ENCODE measurements around the gene RPL31.

The RPL31 gene

DNA sequence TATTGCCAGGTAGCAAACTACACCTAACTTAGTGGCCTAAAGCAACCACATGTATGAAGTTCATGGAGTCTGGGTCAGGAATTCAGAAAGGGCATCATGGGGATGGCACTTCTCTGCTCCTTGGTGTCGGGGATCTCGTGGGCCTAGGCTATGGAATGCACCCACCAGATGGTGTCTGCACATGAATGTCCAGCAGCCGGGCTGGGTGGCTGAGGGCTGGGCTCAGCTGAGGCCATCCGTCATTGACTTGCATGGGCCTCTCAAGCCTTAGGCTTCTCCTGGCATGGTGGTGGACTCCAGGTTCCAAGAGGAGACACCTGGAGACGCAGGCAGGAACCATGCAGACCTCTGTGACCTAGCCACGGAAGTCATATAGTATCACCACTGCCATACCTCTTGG lies 26.0 kb upstream of the RPL31 start:
- no peak for DNase-seq

DNA sequence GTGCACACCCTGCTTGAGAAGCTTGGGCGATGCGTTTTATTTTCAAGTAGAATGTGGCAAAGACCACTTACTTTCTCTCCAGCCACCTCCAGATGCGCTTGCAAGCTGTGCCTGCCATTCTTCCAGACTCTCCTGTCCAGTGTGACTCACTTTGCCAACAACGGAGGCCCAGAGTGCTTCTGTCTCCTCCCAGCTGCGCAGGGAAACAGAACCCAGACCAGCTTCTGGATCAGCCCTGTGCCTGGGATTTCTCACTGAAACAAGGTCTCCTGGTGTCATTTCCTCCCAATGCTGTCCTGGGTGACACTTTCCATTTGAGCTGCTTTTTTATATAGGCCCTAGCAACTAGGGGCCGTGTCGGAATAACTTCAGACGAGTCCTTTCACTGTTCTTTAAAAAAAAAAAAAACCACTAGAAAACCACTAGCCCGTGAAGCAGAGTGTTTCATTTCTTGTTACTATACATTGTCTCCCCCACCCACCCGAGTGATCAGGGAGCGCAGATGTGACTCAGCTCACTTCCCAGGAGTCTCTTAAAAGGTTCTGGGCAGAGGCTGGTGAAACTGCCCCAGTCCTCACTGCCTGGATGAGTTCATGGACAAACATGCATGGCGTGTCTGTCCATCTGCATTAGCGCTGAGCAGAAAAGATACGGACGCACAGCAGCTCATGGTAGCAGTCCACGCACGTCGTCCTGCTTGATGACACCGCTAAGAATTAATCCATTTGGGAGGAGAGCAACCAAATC lies 25.3 kb upstream of the RPL31 start:
- no peak for DNase-seq

DNA sequence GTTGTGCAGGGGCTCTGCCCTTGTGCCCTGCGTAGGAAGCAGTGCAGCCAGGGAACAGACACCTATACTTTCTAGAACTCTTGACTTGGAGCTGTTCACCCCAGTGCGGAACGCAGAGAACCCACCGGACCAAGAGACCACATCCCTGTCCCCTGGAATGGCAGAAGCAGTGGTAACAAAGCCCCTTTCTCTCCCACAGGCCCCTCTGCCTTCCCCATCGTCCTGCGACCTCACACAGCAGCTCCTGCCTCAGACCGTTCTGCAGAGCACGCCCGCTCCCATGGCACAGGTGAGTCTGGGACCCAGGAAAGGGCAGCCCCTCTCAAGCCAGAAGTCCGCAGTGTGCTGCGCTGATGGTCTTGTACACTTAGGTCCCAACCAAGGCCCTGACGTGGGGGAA lies 24.6 kb upstream of the RPL31 start:
- no peak for DNase-seq

DNA sequence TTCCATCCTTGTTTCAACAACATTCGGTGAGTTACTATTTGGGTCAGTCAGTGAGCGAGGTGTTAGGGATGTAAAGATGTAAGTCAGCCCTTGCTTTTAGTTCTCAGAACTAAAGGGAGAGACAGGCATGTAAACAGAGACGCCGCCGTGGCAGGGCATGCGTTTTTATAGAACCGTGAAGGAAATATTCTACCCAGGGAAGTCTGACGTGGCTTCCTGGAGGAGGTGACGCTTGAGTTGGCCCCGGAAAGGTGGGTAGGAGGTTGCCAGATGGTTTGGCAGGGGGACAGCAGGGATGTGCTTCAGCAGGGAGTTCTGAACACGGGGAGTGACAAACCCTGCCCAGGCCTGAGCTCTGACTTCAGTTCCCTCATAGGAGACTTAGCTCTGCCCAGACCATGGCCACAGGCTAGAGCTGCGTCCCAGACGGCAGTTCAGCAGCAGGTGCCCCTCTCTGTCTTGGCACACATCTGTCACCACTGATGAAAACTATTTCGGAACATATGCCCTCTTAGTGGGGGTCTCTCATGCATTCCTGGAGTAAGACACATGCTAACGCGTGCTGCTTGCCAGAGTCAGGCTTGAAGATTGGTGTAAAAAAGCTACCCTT lies 23.4 kb upstream of the RPL31 start:
- no peak for DNase-seq

DNA sequence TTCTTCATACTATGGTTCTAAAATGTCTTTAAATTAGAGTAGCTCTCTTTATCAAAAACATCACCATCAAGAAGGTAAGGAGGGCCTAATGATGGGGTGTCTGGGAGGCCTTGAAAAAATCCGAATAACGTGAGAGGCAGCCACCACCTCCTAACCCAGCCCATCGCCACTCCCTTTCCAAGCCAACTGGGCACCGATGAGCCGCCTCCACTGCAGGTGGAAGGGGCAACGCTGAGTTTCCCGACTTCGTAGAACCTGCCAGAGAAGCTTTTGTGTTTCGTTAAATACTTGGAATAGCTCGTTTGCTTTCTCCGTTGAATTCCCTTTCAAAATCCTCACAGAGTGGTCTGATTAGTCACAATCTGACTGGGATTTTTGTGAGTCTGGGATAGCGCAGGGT lies 22.0 kb upstream of the RPL31 start:
- DNase-seq = no peak

DNA sequence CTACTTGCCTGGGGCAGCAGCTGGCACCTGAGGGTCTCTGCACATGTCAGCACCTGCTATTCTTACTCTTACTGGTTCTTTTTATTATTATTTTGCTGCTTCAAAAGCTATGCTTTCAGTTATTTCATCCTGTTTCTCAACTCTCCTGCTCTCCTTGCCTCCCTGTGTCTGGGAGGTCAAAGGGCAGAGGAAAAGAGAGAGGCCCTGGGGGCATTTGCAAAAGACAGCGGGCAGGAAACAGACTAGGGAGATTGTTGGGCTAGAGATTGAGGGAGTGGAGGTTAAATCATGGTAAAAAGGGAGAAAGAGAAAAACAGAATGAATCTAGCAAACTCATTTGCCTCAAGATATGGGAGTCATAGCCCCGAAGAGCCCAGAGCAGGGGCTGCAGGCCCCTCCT lies 21.1 kb upstream of the RPL31 start:
- DNase-seq = no peak

DNA sequence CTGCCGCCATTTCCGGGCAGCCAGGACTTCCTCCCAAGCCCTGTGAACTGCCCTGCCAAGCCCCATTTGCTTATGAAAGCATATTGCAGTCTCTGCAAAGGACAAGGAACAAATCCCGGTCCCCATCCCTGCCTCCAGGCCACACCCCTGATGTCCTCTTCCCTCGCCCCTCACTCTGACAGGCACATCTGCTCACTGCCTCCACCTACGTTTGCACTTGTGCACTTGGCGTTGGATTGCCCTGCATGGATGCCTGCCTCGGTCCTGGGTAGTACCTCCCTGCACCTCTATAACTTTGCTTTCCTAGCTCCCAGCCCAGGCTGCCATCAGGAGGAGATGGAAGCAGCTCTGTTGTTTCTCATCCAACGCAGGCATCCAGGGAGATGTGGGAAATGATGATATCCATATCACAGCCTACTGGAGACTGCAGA lies 19.6 kb upstream of the RPL31 start:
- DNase-seq = no peak

DNA sequence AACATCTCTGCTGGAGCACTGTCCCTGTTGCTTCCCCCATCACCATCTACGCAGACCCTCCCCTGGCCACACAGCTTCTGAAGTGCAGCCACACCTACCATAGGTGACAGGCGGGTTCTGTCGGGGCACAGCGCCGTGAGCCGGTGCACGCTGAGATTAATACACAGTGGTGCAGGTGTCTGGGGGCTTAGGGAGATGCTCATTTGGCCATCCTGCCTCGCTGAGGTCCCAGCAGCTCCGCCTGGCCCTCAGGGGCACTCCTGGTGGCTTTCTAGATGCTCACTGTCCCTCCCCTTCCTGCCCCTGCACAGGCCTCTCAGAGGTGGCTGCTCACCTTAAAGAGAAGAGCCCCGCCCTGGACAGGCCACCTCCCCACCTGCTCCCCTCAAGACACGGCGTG lies 18.9 kb upstream of the RPL31 start:
- no peak for DNase-seq

DNA sequence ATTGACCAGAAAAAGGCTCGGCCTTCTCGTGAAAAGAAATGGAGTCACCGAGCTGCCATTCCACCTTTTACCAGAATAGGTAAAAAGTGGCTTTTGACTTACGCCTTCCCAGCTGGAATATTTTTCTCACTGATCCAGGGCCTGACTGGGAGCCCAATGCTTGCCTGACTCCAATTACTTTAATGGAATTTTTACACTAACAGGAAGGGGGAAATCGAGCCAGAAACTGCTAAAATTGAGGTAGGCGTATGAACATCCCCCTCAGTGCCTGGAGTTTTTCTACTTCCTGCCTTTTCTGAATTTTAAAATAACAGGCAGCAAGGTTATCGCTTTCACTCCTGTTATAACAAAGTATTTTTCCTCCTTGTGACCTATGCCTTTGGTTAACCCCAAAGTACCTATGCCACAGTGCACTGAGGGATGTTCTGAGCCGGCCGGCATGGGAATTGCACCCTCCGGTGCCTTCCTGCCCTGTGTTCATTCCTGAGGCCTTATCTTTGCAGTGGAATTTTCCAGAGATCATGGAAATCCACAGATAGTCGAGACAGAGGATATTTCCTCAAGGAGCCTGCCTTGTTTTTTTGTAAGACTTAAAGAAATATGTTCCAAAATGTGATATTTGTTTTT lies 18.3 kb upstream of the RPL31 start:
- no peak for DNase-seq

DNA sequence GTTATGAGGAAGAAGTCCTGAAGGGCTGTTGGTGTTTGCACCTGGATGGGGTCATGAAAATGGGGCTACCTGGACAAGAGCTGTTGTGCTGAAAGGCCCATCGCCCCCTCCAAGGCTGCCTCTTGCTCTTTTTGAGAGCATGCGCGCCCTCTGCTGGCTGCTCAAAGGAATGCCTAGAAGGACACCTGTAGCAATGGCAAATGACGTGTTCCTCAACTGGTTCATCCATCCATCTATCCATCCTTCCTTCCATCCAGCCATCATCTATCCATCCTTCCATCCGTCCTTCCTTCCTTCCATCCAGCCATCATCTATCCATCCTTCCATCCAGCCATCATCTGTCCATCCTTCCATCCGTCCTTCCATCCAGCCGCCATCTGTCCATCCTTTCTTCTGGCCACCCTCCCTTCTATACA lies 17.2 kb upstream of the RPL31 start:
- peak; percentile 80 for DNase-seq

DNA sequence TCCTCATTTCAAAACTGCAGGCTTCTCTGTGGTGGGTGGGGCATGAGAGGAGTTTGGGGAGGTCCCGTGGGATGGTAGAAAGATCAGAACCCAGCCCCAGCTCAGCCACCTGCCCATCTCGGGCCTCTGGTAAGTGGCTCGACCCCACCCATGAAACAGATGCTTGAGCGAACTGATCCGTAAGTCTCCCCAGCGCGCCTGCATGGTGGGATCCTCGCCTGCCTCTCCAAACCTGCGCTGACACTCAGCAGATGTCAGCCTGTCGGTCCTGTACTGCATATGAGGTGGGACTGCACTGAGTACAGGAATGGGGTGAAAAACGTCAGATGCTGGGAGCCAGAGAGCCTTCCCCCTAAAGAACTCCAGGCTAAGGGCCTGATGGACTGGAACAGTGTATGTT lies 15.9 kb upstream of the RPL31 start:
- no peak for DNase-seq

DNA sequence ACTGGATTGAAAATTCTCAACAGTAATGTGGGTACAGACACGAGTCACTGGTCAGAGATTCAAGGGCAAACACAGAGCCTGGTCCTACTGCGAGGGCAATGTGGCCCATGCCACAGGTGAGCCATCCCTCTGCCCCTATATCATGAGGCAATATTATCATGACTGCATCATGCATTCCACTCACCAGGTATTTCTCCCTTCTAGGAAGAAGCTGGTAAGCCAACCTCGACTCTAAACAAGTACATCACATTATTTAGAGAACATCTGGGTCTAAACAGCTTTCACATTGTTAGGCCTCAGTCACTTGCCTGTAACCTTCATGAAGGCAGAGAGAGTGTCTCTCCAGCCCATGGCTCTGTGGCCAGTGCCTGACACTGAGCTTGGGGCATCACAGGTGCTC lies 14.6 kb upstream of the RPL31 start:
- no peak for DNase-seq

DNA sequence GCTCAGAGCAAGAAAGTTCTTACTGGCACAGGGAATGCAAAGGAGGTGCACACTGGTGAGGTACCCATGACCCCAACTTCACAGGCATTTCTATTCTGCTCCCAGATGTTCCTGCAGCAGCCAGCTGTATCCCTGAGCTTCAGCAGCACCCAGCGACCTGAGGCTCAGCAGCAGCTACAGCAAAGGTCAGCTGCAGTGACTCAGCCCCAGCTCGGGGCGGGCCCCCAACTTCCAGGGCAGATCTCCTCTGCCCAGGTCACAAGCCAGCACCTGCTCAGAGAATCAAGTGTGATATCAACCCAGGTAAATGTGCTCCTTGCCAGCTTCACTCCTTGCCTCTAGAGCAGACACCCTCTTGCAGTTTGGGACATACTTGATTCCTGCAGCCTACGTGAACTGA lies 14.1 kb upstream of the RPL31 start:
- DNase-seq = no peak

DNA sequence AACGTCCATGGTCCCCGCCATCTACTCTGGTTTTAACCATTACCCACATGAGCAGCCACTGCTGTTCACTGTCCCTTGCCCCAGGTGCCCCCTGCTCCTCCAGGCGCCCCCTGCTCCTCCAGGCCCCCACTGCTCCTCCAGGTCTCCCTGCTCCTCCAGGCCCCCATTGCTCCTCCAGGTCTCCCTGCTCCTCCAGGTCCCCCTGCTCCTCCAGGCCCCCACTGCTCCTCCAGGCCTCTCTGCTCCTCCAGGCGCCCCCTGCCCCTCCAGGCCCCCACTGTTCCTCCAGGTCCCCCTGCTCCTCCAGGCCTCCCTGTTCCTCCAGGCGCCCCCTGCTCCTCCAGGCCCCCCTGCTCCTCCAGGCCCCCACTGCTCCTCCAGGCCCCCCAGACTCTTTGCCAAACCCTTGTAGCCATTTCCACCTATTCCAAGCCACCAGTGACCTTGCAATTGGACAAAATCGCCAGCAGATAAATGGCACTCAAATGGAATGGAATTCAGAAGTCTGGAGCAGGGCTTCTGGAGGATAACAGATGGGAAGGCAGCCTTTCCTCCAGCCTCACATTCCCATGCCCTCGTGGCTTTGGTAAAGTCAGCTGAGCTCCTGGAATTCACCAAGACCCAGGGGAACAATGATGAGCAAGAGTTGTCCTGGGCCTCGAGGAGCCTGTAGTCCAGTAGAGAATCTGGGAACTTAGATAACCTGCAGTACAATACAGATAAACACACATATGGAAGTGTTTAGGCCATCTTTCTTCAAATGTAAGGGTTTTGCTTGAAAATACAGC lies 13.3 kb upstream of the RPL31 start:
- no peak for DNase-seq

DNA sequence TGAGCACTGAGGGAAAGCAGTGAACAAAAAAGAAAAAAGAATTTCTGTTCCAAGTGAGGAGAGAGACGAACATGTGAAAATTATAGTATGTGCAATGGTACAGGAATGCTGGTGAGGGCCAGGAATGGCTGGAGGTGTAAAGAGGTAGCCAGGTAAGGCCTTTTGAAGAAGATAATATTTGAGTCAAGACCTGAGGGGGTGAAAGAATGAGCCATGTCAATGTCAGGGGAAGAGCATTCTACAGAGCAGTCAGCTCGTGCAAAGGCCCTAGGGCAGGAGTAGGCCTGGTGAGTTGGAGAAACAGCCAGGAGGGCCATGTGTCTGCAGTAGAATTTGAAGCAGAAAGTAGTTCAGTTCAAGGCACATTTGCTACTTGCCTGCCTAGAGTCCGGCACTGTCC lies 12.4 kb upstream of the RPL31 start:
- no peak for DNase-seq

DNA sequence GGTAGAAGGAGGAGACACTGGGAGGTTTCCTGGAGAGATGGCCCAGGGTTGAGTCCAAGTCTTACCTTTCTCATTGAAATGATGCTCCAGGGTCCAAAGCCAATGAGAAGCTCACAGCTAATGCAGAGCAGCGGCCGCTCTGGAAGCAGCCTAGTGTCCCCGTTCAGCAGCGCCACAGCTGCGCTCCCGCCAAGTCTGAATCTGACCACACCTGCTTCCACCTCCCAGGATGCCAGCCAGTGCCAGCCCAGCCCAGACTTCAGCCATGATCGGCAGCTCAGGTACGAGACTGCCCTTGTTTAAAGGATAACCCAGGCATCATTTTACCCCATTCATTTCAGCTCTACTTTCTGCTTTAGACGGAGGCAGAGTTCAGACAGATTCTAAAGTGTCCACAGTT lies 11.9 kb upstream of the RPL31 start:
- DNase-seq = no peak

DNA sequence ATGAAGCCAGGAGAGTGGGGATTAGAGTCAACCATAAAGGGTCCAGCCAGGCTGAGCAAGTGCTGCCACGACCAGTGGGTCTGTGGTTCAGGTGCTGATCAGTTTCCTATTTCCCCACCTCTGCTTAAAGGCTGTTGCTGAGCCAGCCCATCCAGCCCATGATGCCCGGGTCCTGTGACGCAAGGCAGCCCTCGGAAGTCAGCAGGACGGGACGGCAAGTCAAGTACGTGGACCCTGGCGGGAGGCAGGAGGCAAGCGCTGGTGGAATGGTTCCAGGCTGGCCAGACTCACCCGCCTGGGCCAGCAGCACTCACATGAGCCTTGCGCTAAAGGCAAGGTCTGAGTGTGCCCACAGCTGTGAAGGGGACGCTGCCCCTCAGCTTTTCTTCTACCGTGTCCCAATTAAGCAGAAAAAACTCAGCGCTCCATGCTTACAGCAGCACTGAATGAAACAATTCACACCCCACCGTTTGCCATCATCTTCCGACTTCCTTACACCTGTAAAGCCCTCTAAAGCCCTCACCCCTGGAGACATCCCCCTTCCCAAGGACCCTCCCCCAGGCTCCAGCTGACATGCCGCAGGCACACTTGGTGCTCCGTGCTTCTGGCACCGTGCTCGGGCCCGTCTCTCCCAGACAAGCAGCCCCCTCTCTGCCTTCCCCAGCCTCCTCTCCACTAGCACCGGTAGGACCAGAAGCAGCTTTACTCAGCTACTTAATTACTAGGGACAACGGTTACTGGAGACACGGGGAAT lies 11.3 kb upstream of the RPL31 start:
- DNase-seq = no peak

DNA sequence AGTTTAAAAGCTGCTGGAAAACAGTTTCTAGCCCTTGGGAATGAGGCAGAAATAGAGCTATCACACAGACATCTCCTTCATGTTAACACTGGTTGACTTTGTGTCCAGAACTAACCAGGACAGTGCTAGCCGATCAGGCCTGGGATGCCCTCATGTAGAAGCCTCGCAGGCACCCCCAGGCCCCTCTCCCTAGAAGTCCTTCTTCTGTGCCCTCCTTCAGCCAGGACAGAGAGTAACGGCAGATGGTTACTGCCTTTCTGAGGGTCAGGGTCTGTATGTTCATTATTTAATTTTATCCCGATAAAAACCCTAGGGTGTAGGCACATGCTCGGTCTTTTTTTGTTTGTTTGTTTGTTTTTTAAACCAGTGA lies 10.7 kb upstream of the RPL31 start:
- DNase-seq = no peak

DNA sequence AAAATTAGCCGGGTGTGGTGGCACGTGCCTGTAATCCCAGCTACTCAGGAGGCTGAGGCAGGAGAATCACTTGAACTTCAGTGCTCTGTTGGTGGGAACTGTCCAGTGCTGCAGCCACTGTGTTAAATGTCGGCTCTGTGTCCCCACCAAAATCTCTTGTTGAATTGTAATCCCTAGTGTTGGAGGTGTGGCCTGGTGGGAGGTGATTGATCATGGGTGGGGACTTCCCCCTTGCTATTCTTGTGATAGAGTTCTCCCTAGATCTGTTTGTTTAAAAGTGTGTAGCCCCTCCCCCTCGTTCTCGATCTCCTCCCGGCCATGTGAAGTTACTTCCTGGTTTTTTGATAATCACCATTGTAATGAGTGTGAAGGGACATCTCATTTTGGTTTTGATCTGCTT lies 9.8 kb upstream of the RPL31 start:
- no peak for DNase-seq

DNA sequence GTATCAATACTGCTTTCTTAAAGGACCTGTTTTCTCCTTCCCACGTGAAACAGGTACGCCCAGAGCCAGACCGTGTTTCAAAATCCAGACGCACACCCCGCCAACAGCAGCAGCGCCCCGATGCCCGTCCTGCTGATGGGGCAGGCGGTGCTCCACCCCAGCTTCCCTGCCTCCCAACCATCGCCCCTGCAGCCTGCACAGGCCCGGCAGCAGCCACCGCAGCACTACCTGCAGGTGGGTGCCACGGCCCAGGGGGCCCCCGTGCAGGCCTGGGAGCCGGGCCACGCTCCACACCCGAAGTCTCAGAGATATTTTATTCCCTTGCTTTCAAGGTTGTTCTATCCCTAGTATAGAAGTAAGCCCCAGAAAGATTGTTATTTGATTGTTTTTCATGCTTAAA lies 8.8 kb upstream of the RPL31 start:
- no peak for DNase-seq

DNA sequence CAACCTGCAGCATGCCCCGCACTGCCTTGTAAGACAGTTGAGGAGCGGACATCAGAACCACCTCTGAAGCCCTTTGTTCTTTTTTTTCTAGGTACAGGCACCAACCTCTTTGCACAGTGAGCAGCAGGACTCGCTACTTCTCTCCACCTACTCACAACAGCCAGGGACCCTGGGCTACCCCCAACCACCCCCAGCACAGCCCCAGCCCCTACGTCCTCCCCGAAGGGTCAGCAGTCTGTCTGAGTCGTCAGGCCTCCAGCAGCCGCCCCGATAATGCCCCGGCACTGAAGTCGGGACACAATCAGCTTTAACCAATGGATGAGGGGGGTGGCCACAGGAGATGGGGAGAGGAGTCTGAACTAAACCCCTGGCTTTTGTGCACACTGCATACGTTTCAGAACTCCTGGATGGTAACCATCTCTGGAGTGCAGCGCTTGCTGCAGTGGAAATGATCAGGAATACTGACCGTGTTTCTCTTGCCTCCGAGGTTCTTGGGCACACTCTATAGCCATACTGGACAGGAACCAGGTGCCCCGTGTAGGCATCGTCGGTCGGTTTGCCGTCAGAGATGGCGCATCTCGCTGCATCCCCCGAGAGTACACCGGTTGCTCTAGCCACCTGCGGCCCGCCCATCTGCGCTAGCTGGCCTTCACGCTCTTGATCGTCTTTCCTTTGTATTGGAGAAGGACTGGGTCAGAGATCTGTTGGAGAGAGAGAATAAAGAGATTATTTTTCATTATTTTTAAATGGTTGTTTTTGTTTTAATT lies 6.6 kb upstream of the RPL31 start:
- no peak for DNase-seq

DNA sequence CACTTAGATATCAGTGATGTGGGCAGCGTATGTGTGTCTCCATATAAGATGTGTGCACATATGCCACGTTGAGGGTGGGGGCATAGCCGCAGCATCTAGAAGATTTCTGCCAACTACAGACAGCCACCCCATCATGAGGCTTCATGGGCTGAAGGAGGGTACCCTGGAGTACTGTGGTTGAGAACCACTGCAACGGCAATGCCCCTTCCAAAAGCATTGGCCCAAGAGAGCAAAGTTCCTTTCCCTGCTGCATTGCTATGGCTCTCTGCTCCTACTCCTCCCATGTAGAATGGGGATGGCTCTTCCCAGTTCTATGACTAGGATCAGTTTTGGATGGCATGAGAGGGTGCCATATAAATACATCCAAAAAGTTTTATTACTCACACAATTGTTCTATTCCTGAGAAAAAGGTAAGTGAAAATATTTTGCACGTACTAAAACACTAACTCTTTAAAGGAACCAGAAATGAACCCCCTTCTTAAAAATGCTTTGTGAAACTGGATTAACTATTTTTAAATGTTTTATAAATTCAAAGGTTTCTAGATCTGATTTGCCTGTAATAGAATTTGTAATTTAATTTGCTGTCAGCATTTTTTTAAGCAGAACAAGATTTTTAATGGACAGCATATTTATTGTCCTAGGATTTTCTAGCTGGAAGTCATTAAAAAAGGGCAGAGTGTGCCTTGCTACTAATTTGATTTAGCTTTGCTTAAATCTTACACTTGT lies 4.4 kb upstream of the RPL31 start:
- no peak for DNase-seq

All from activated CD4-positive, alpha-beta T cell treated with anti-CD3 and anti-CD28 coated beads, Interleukin-2, Interleukin-6, amounts not matched to agents 100 ng/mL and 50 ng/mL, durations not matched to agents 16 hours and 8 hours (primary cell).